ENCODE results near the gene PLA1A.

- TF ChIP-seq CTCF (IDR thresholded peaks at IDR 0.05; ENCODE audit: low read length): no peak
- no peak for TF ChIP-seq EZH2 (IDR thresholded peaks at IDR 0.05; ENCODE audit: borderline replicate concordance, low read length)
Observed at GRCh38 chr3:119608405-119609000, 10.8 kb downstream of the PLA1A start.
